ENCODE results near the gene METTL21C. TPM values are rescaled to one million over a fixed set of nuclear protein-coding genes. Genes with fewer than 3 reads are reported as not detected.

METTL21C gene
- total RNA-seq, 6 experiments from 2014 or later, result not detected

DNA sequence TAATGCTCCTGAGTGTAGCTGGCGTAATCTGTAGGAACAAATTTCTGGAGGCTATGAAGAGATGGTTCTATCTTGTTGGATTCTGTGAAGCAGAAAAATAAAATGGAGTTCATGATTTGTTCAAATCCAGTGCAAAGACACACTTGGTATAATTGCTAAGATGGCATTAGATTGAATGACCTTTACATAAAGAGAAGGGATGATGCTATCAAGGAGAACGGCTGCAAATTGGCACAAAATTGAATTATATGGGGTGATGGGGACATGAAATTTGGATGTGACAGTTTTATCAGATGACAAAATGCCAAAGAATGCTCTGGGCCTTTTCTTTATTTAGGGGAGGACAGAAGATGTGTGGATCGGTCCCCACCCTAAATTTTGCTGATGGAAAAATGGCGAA lies 4.0 kb downstream of the METTL21C start:
- no peak for ATAC-seq
- intact Hi-C loops (cut with DNase I), result no loop called here

DNA sequence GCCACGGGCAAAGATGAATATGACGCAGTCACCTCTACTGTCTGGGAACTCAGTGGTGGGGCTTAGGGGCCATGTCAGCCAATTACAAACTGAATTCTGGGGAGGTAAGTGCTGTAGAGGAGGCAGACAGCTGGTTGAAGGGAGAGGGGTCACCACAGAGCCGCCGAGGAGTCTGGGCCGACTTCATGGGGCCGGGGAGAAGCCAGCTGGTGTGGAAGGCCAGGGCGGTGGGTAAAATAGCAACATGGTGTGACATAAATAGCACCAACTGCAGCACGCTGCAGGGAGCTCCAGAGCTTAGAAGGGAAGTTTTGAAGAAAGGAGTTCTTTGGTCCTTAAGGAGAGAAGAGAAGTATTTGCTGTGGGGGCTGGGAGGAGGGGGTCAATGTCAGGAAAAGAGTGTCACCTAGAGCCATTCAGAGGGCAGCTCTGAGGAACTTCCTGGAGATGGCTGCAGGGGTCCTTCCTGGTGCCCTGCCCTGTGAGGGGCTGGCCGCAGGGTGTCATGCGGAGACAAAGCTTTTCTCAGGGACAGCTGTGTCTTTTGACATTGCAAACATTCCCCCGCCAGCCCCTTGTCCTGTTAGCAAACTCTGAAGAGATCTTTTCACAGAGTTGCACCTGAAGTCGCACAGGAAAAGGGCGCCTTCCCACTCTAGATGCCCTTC lies 6.4 kb downstream of the METTL21C start:
- H3K27ac ChIP-seq, result no peak overlapping the region
- intact Hi-C loops (cut with DNase I), result no loop called here
- H3K27me3 ChIP-seq, result no peaks in the 10 kb centered on the region
- no peaks in the 10 kb centered on the region for H3K9me3 ChIP-seq
- no peak for DNase-seq
- TF ChIP-seq, protein P1, sequence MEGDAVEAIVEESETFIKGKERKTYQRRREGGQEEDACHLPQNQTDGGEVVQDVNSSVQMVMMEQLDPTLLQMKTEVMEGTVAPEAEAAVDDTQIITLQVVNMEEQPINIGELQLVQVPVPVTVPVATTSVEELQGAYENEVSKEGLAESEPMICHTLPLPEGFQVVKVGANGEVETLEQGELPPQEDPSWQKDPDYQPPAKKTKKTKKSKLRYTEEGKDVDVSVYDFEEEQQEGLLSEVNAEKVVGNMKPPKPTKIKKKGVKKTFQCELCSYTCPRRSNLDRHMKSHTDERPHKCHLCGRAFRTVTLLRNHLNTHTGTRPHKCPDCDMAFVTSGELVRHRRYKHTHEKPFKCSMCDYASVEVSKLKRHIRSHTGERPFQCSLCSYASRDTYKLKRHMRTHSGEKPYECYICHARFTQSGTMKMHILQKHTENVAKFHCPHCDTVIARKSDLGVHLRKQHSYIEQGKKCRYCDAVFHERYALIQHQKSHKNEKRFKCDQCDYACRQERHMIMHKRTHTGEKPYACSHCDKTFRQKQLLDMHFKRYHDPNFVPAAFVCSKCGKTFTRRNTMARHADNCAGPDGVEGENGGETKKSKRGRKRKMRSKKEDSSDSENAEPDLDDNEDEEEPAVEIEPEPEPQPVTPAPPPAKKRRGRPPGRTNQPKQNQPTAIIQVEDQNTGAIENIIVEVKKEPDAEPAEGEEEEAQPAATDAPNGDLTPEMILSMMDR (IDR thresholded peaks at IDR 0.05), result no peak
- TF ChIP-seq POLR2A (IDR thresholded peaks at IDR 0.05), result no peak
- H3K4me1 ChIP-seq, result no peaks in the 10 kb centered on the region
- no peaks in the 10 kb centered on the region for H3K36me3 ChIP-seq
- ATAC-seq, result no peak
- 50% methylated on average over 10 of the region's 13 CpGs for WGBS (ENCODE audit: insufficient coverage, low coverage, low lambda C conversion rate, missing lambda C conversion rate)
- no peak overlapping the region for H3K4me3 ChIP-seq

More for the DNA sequence above, 4.0 kb downstream of the METTL21C start:
- H3K4me1 ChIP-seq, result no peaks in the 10 kb centered on the region
- DNase-seq, result no peak
- no peaks in the 10 kb centered on the region for H3K36me3 ChIP-seq
- no peaks in the 10 kb centered on the region for H3K9me3 ChIP-seq
- TF ChIP-seq, protein P1 (IDR thresholded peaks at IDR 0.05), result no peak
- no peak for TF ChIP-seq POLR2A (IDR thresholded peaks at IDR 0.05)
- WGBS (ENCODE audit: insufficient coverage, low coverage, low lambda C conversion rate, missing lambda C conversion rate), result 68% methylated on average over 4 of the region's 4 CpGs
- no peak overlapping the region for H3K27ac ChIP-seq
- no peak overlapping the region for H3K4me3 ChIP-seq
- H3K27me3 ChIP-seq, result no peaks in the 10 kb centered on the region

DNA sequence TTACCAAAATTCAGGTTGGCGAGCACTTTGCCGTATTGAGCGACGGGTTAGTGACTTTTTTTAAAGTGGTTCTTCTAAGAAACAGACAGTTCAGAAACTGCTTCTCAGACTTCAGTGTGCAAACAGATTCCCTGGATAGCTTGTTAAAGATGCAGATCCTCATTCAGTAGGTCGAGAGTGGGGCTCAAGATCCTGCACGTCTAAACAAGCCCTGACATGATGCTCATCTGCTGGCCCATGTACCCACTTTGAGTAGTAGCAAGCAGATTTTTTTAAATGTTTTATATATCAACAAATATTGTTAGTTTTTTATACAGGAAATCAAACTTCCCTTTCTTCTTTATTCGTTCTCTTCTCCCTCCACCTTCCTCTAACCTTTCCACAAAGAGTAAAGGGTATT lies 7.3 kb downstream of the METTL21C start:
- no peak for ATAC-seq
- WGBS (ENCODE audit: insufficient coverage, low coverage, low lambda C conversion rate, missing lambda C conversion rate), result 60% methylated on average over 7 of the region's 7 CpGs
- intact Hi-C loops (cut with DNase I), result no loop called here
- TF ChIP-seq, protein P1 (IDR thresholded peaks at IDR 0.05), result no peak
- TF ChIP-seq POLR2A (IDR thresholded peaks at IDR 0.05), result no peak
- no peak for DNase-seq
- H3K27ac ChIP-seq, result no peak overlapping the region
- H3K4me1 ChIP-seq, result no peaks in the 10 kb centered on the region
- no peaks in the 10 kb centered on the region for H3K27me3 ChIP-seq
- no peaks in the 10 kb centered on the region for H3K9me3 ChIP-seq
- no peak overlapping the region for H3K4me3 ChIP-seq
- H3K36me3 ChIP-seq, result no peaks in the 10 kb centered on the region

DNA sequence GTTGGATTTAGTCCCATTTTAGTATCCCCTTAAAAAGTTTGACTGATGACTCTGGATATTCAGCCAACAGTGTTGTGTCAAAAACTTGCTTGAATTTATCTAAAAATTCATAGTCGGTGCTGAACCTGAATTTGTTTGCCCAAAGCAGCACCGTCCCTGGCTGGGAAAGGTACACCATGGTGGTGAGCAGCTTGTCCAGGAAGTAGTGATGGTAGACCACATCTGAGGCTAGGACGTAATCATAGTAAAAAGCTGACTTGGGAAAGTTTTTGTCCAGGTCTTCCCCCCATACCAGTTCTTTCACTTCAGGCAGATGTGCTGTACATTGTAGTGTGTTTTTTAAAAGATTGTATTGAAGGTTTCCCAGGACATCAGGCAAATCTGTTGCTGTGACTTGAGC lies 8.8 kb downstream of the METTL21C start:
- no peak for DNase-seq
- Histone ChIP-seq H3K9me3 (no peaks in the 10 kb centered on the region), H3K27ac (no peak overlapping the region), H3K4me1 (no peaks in the 10 kb centered on the region), H3K36me3 (no peaks in the 10 kb centered on the region), H3K4me3 (no peak overlapping the region), H3K27me3 (no peaks in the 10 kb centered on the region)
- intact Hi-C loops (cut with DNase I), result no loop called here
- 43% methylated on average over 3 of the region's 3 CpGs for WGBS (ENCODE audit: insufficient coverage, low coverage, low lambda C conversion rate, missing lambda C conversion rate)
- TF ChIP-seq, protein P1 (IDR thresholded peaks at IDR 0.05), result no peak
- no peak for TF ChIP-seq POLR2A (IDR thresholded peaks at IDR 0.05)
- no peak for ATAC-seq

Measured in right lobe of liver (tissue), 6 donors.